Activated CD4-positive, alpha-beta memory T cell treated with anti-CD3 and anti-CD28 coated beads, Interleukin-2, amount 10 ng/mL, durations not matched to agents 7 days and 5 days (primary cell): ENCODE results near the gene ZNF555. TPM values are rescaled to one million over a fixed set of nuclear protein-coding genes. Genes with fewer than 3 reads are reported as not detected.
"Not testable (repeated sequence)": the region's sequence is repeated elsewhere in the genome, so short reads cannot be mapped to it uniquely, and the experiment has no call there.

Experiments used
- CTCF ChIA-PET: fragments of 350-600 bp; sonication (Branson Sonifier 250); formaldehyde crosslinking; loops from one replicate; lab custom pipeline; 2021; ENCODE audit warnings: antibody characterized with exemption, inconsistent platforms; lab: Charles Lee
- POLR2A ChIA-PET: fragments of 350-600 bp; sonication (Branson Sonifier 250); formaldehyde crosslinking; loops from one replicate; lab custom pipeline; 2021; ENCODE audit warnings: antibody characterized with exemption; lab: Charles Lee
- DNase-seq: peaks from one replicate; pipeline ENCODE4 v3.0.0-alpha.2; 2020
- H3K27ac Mint-ChIP-seq: one replicate; pipeline ENCODE4 v1.8.0; 2021; ENCODE audit warnings: mild to moderate bottlenecking, mixed read lengths
- H3K27me3 Mint-ChIP-seq: one replicate; pipeline ENCODE4 v1.8.0; 2021; ENCODE audit warnings: mixed read lengths
- H3K36me3 Mint-ChIP-seq: one replicate; pipeline ENCODE4 v1.8.0; 2021; ENCODE audit warnings: low read depth, mixed read lengths
- H3K4me1 Mint-ChIP-seq: one replicate; pipeline ENCODE4 v1.8.0; 2021; ENCODE audit warnings: mixed read lengths
- H3K4me3 Mint-ChIP-seq: one replicate; pipeline ENCODE4 v1.8.0; 2021; ENCODE audit warnings: mild to moderate bottlenecking, mixed read lengths
- H3K9me3 Mint-ChIP-seq: one replicate; pipeline ENCODE4 v1.8.0; 2021; ENCODE audit warnings: mixed read lengths
- total RNA-seq, 2 experiments: library from RNA; stranded (reverse); gene quantifications; one replicate each; pipeline ENCODE4 v1.2.3, GENCODE V29; 2021

Gene ZNF555
- total RNA-seq, 2 experiments from 2014 or later: 2.7 to 2.9 TPM

- CTCF ChIA-PET, H3K4me3 Mint-ChIP-seq, H3K27me3 Mint-ChIP-seq, H3K36me3 Mint-ChIP-seq, POLR2A ChIA-PET, H3K4me1 Mint-ChIP-seq, DNase-seq, H3K27ac Mint-ChIP-seq: not testable (repeated sequence)
- H3K9me3 Mint-ChIP-seq: peaks cover 18% of the 10 kb centered on the region
Measured at GRCh38 chr19:2872175-2872574, 30.9 kb downstream of the ZNF555 start.

DNA sequence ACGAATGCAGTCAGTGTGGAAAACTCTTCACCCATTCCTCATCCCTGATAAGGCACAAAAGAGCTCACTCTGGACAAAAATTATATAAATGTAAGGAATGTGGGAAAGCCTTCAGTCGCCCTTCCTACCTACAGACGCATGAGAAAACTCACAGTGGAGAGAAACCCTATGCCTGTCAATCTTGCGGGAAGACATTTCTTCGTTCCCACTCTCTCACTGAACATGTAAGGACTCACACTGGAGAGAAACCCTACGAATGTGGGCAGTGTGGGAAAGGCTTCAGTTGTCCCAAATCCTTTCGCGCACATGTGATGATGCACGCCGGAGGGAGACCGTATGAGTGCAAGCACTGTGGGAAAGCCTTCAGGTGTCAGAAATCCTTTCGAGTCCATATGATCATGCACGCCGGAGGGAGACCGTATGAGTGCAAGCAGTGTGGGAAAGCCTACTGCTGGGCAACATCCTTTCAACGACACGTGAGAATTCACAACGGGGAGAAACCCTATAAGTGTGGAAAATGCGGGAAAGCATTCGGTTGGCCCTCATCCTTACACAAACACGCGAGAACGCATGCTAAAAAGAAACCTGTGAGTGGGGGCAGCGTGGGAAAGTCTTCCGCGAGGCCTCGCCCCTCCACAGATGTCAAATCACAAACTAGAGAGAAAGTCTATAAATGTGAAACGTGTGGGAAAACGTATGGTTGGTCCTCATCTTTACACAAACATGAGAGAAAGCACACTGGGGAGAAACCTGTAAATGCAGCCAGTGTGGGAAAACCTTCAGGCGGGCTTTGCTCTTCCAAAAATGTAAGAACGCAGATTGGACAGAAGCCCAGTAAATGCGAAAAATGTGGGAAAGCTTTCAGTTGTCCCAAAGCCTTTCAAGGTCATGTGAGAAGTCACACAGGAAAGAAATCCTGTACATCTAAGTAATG is 36.4 kb downstream of the ZNF555 start:
- H3K4me1 Mint-ChIP-seq: no peaks in the 10 kb centered on the region
- peaks cover 10% of the 10 kb centered on the region for H3K36me3 Mint-ChIP-seq
- ChIA-PET POLR2A (no interaction called here), CTCF (interaction anchor here (0.6 kb wide), 1 partner anchor 63 kb away, joined by 5 read pairs; no protein-coding TSS in a partner anchor)
- H3K4me3 Mint-ChIP-seq: no peak overlapping the region
- no peak for DNase-seq
- H3K27ac Mint-ChIP-seq: no peak overlapping the region
- H3K9me3 Mint-ChIP-seq: peaks cover 23% of the 10 kb centered on the region
- H3K27me3 Mint-ChIP-seq: no peaks in the 10 kb centered on the region

DNA sequence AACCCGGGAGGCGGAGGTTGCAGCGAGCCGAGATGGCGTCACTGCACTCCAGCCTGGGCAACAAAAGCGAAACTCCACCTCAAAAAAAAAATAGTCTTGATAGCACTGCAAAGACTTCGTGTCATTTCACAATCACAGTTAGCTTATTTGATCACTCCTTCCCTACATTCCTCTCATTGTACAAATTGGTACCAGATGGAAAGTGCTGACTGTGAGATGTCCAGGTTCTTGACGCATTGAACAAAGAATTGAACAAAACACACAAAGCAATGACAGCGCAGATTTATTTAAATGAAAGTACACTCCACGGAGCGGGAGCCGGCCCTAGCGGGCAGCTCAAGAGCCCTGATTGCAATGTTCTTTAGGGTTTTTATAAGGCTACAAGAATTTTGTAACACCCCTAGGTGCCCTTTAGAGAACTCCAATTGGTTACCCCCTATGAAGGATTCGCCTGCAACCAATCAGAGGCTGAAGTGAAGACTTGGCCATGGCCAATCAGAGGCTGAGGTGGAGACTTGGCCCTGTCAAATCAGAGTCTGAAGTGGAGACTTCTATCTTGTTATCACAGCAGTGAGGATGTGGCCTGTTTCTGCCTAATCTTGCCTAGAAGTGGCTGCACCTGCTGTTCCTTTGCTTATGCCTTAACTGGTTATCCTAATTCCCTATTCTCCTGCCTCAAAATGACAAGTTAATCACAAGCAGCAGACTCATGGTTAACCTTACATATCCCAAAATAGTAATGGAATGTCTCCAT is 42.6 kb downstream of the ZNF555 start:
- H3K4me1 Mint-ChIP-seq: peaks cover 5% of the 10 kb centered on the region
- H3K36me3 Mint-ChIP-seq: no peaks in the 10 kb centered on the region
- no peak overlapping the region for H3K4me3 Mint-ChIP-seq
- ChIA-PET CTCF (no interaction called here), POLR2A (no interaction called here)
- no peaks in the 10 kb centered on the region for H3K27me3 Mint-ChIP-seq
- DNase-seq: no peak
- no peak overlapping the region for H3K27ac Mint-ChIP-seq
- H3K9me3 Mint-ChIP-seq: peaks cover 6% of the 10 kb centered on the region

DNA sequence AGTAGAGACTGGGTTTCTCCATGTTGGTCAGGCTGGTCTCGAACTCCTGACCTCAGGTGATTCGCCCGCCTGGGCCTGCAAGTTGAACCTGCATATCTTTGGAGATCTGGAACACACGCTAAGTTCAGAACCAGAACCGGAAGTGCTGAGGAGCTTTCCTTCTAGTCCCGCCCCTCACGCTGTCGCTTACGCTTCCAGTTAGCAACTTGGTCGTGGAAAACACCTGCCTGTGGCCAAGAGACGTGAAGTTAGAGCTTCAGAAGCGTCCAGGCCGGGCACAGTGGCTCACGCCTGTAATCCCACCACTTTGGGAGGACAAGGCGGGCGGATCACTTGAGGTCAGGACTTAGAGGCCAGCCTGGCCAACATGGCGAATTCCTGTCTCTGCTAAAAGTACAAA is 44.5 kb downstream of the ZNF555 start:
- peaks cover 6% of the 10 kb centered on the region for H3K4me1 Mint-ChIP-seq
- H3K36me3 Mint-ChIP-seq: peaks cover 2% of the 10 kb centered on the region
- peaks cover 2% of the 10 kb centered on the region for H3K9me3 Mint-ChIP-seq
- no peaks in the 10 kb centered on the region for H3K27me3 Mint-ChIP-seq
- H3K4me3 Mint-ChIP-seq: no peak overlapping the region
- H3K27ac Mint-ChIP-seq: no peak overlapping the region
- POLR2A ChIA-PET: no interaction called here
- CTCF ChIA-PET: no interaction called here
- DNase-seq: no peak

DNA sequence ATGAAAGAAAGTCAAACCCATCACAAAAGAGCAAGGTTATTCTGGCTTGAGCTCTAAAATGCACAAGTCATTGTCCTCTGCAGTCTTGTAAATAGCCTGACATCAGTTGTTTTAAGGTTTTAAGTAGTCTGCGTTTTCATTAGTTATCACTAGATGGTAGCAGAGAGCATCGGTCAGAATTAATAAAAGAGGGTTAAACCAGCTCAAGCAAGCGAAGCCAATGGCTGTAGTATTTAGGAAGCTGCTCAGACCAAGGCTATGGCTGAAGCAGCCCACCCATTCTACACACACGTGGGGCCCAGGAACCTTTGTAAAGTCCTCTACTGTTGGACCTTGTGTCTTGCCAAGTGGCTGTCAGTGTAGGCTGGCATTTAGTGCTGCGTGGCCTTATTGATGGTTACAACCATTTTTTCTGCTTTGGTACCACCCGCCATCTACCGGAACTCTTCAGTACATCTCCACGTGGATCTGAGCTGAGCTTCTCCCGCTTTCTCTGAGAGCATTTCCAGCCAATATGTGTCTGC is 46.2 kb downstream of the ZNF555 start:
- Mint-ChIP-seq H3K36me3 (peaks cover 2% of the 10 kb centered on the region), H3K4me1 (peaks cover 6% of the 10 kb centered on the region), H3K9me3 (peaks cover 5% of the 10 kb centered on the region), H3K27me3 (no peaks in the 10 kb centered on the region), H3K4me3 (no peak overlapping the region), H3K27ac (no peak overlapping the region)
- CTCF ChIA-PET: interaction anchor here (0.6 to 2.1 kb wide), 7 partner anchors 11 to 245 kb away, joined by 3 to 16 read pairs (median 5); partner anchors contain the start of gene ZNF57
- no peak for DNase-seq
- POLR2A ChIA-PET: interaction anchor here (1.0 to 2.3 kb wide), 3 partner anchors 13 to 63 kb away, joined by 3 to 9 read pairs (median 3); partner anchors contain the start of genes ZNF555 and ZNF57

DNA sequence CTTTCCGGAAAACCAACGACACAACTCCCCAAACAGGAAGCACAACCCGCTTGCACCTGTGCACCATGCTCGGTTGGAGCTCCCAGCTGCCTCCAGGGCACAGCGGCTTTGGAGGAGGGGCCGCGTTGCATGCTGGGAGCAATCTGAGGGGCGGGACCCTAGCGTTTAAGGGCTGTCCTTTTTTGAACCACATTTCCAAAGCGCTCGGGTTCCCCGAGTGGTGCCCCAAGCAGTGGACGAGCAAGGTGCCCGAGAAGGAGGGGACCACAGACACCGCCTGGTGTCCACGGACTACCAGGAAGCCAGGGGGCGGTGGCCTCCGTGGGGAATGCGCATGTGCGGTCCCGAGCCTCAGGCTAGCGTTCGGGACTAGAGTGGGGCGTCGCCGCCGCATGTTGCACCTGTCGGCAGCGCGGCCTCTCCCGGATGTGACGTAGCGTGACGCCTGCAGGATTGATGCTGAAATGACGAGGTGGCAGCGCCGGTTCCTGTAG is 47.5 kb downstream of the ZNF555 start:
- peaks cover 2% of the 10 kb centered on the region for H3K36me3 Mint-ChIP-seq
- peak overlapping the region; percentile 56 for H3K27ac Mint-ChIP-seq
- peak; percentile 66 for DNase-seq
- CTCF ChIA-PET: interaction anchor here (0.7 to 2.1 kb wide), 4 partner anchors 12 to 522 kb away, joined by 3 to 13 read pairs (median 4); partner anchors contain the start of gene ZNF57
- POLR2A ChIA-PET: interaction anchor here (2.3 kb wide), 1 partner anchor 62 kb away, joined by 9 read pairs; no protein-coding TSS in a partner anchor
- peaks cover 6% of the 10 kb centered on the region for H3K4me1 Mint-ChIP-seq
- H3K9me3 Mint-ChIP-seq: peaks cover 3% of the 10 kb centered on the region
- H3K27me3 Mint-ChIP-seq: no peaks in the 10 kb centered on the region
- peak overlapping the region; percentile 17 for H3K4me3 Mint-ChIP-seq

- H3K27ac Mint-ChIP-seq, H3K9me3 Mint-ChIP-seq, H3K36me3 Mint-ChIP-seq, H3K27me3 Mint-ChIP-seq, POLR2A ChIA-PET, CTCF ChIA-PET, H3K4me3 Mint-ChIP-seq, DNase-seq, H3K4me1 Mint-ChIP-seq: not testable (repeated sequence)
Measured at GRCh38 chr19:2890531-2890930, 49.3 kb downstream of the ZNF555 start.

DNA sequence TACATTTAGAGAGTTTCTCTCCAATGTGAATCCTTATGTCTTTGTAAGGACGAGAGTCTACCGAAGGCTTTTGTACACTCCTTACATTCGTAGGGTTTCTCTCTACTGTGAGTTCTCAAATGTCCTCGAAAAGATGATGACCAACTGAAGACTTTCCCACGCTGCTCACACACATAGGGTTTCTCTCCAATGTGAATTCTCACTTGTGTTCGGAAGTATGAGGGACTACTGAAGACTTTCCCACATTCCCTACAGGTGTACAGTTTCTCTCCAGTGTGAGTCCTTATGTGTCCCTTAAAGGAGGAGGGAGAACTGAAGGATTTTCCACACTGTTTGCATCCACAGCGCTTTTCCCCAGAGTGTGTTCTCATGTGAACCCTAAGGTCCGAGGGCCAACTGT is 55.4 kb downstream of the ZNF555 start:
- ChIA-PET POLR2A (no interaction called here), CTCF (no interaction called here)
- no peaks in the 10 kb centered on the region for H3K27me3 Mint-ChIP-seq
- no peak for DNase-seq
- no peak overlapping the region for H3K4me3 Mint-ChIP-seq
- H3K9me3 Mint-ChIP-seq: peaks cover 13% of the 10 kb centered on the region
- H3K4me1 Mint-ChIP-seq: peaks cover 8% of the 10 kb centered on the region
- no peak overlapping the region for H3K27ac Mint-ChIP-seq
- peaks cover 6% of the 10 kb centered on the region for H3K36me3 Mint-ChIP-seq

GRCh38 chr19:2900296-2901252 is 59.3 kb downstream of the ZNF555 start, which contains the start of gene ZNF57:
Gene ZNF57 (plus strand): TSS chr19:2900928. CDS start chr19:2901046, 118 bp downstream.
- Mint-ChIP-seq H3K4me1 (peaks cover 16% of the 10 kb centered on the region), H3K9me3 (peaks cover 10% of the 10 kb centered on the region), H3K27ac (peak within 1 kb of the TSS; percentile 93), H3K4me3 (peak within 1 kb of the TSS; percentile 99), H3K27me3 (no peaks in the 10 kb centered on the region), H3K36me3 (peaks cover 6% of the 10 kb centered on the region)
- DNase-seq: peak; percentile 97
- ChIA-PET POLR2A (interaction anchor here (0.6 to 1.4 kb wide), 10 partner anchors 10 to 422 kb away, joined by 3 to 10 read pairs (median 3); partner anchors contain the start of gene THOP1), CTCF (interaction anchor here (0.7 to 2.1 kb wide), 5 partner anchors 8 to 81 kb away, joined by 3 to 13 read pairs (median 4); partner anchors contain the start of gene ZNF555)

GRCh38 chr19:2902590-2903218 is 61.4 kb downstream of the ZNF555 start:
- Mint-ChIP-seq H3K27me3 (no peaks in the 10 kb centered on the region), H3K36me3 (peaks cover 15% of the 10 kb centered on the region), H3K27ac (no peak overlapping the region), H3K4me1 (peaks cover 16% of the 10 kb centered on the region), H3K9me3 (peaks cover 2% of the 10 kb centered on the region), H3K4me3 (no peak overlapping the region)
- POLR2A ChIA-PET: no interaction called here
- CTCF ChIA-PET: interaction anchor here (1.2 kb wide), 1 partner anchor 48 kb away, joined by 3 read pairs; no protein-coding TSS in a partner anchor
- DNase-seq: no peak

GRCh38 chr19:2903326-2903725 is 62.1 kb downstream of the ZNF555 start:
- POLR2A ChIA-PET: not testable (repeated sequence)

More at GRCh38 chr19:2903326-2903725, 62.1 kb downstream of the ZNF555 start:
- H3K4me1 Mint-ChIP-seq: peaks cover 16% of the 10 kb centered on the region
- H3K4me3 Mint-ChIP-seq, H3K9me3 Mint-ChIP-seq, CTCF ChIA-PET, DNase-seq, H3K27me3 Mint-ChIP-seq, H3K27ac Mint-ChIP-seq: not testable (repeated sequence)
- H3K36me3 Mint-ChIP-seq: peaks cover 15% of the 10 kb centered on the region
